ENCODE measurements around the gene FYB1.

Gene FYB1

GRCh38 chr5:39208471-39208870 is 10.9 kb downstream of the FYB1 start:
- TF ChIP-seq CTCF (conservative IDR thresholded peaks at IDR 0.05), result no peak
- no peak overlapping the region for H3K27ac ChIP-seq

DNA sequence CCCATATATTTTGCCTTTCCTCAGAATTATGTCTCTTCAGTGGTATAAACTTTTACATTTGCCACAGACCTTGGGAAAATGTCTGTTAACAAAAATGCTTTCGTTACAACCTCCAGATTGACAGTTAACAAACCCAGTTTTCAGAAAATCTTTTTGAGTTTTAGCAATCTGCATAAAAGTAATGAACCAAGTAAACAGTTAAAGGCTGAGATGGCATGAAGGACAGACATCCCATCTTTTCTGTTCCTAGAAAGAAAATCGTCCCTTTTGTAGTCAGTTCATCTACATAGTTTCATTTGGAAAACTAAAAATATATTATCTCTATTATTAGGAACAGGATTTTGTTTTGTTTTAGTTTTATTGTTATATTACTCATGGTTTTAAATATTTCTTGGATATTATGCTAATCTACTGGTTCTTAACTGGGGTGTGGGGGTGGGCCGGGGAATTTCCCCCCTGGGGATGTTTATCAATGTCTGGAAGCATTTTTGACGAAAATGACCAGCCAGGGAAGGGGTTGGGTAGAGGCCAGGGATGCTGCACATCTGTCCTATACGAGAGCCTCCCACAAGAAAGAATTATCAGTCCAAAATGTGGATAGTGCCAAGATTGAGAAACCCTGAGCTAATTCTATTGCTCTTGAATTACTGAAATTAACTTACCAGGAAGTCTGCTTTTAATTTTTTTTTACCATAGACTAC is 11.9 kb downstream of the FYB1 start:
- TF ChIP-seq CTCF (conservative IDR thresholded peaks at IDR 0.05), result no peak

DNA sequence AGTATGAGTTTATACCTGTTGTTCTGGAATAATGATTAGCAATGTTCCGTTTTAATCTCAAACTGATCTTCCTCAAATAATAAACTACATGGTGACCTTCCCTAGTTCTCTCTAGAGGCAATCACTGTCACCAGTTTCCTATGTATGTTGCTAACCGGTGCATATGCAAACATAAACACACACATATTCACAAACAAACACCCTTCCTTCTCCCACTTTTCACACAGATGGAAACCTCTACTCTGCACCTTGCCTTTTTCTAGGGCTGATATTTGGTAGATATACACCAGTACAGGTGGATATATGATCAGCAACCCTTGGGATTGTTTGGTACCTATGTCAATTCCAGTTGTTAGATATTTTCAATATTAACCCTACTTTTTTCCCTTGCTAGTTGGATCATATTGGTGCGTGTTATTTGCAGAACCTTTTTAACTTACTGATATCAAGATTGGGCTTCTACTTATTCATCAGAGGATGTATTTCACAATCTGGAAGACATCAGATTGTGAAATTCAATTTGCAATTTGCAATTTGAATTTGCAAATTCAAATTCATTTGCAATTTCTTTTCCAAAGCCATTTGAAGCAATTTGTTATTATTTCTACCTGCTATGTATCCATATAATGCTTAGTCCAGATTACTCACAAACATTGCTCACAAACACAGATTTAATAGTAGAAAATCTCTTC is 12.6 kb downstream of the FYB1 start:
- no peak overlapping the region for H3K27ac ChIP-seq
- no peak for TF ChIP-seq CTCF (conservative IDR thresholded peaks at IDR 0.05)

More for the DNA sequence above, 11.9 kb downstream of the FYB1 start:
- no peak overlapping the region for H3K27ac ChIP-seq

DNA sequence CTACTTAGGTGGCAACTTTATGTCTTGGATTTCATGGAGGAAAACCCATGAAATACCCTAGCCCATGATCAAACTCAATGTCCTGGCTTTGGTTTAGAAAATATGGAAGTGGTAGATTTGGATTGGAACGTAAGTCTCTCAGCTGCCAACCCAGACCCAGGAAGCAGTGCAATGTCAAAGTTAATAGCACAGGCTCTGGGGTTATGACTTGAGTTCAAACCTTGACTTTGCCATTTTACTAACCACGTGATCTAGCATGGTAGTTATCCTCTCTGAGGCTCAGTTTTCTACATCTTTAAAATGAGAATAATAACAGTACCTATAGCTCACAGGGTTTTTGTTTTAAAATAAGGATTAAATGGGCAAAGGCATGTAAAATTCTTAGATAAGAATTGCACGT is 13.8 kb downstream of the FYB1 start:
- no peak overlapping the region for H3K27ac ChIP-seq
- TF ChIP-seq CTCF (conservative IDR thresholded peaks at IDR 0.05), result no peak

GRCh38 chr5:39203951-39204350 is 15.4 kb downstream of the FYB1 start:
- no peak for TF ChIP-seq CTCF (conservative IDR thresholded peaks at IDR 0.05)
- H3K27ac ChIP-seq, result no peak overlapping the region

GRCh38 chr5:39203275-39203922 is 16.0 kb downstream of the FYB1 start:
- TF ChIP-seq CTCF (conservative IDR thresholded peaks at IDR 0.05), result no peak
- H3K27ac ChIP-seq, result no peak overlapping the region

DNA sequence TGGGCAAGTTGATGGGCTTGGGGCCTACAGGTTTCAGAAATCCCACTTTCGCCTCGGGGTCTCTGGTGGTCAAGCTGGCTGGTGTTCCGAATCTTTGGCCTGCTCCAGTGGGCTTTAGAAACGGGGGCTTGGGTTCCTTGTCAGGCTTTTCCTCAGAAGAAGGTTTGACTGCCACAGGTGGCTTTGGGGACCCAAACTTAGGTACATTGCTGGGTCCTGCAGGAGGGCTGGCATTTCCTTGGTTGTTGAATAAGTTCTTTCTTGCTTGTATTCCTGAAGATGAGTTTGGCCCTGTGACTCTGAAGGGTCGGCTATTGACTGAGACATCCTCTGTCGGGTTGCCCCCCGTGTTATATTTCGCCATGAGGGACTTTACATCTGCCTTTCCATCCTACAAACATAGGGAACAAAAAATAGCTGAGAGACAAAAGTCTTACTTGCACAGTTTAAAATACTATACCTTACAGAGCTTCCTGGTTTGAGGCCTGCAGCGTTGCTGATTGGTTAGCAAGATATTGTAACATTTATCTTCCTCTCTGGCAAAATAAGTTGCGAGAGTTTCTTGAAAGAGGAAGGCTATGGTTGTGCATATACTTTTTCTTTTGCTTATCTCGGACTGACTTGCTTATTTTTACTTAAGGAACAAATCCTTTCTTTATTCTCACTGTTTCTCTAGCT is 16.6 kb downstream of the FYB1 start:
- no peak overlapping the region for H3K27ac ChIP-seq
- TF ChIP-seq CTCF (conservative IDR thresholded peaks at IDR 0.05), result no peak
